Cerebellar nuclear complex (tissue), 1 donor: ENCODE measurements around the gene GOLGA1.

ENCODE experiments used
- DNase-seq, 2 experiments: peaks; one replicate each; lab custom pipeline; 2025; lab: John Stamatoyannopoulos, UW

GOLGA1 gene

GRCh38 chr9:124835026-124835557, 105.8 kb downstream of the GOLGA1 start:
- no peak for DNase-seq

- no peak for DNase-seq
These were observed 106.3 kb downstream of the GOLGA1 start for GRCh38 chr9:124834591-124834990.

- DNase-seq = no peak
These were observed 109.1 kb downstream of the GOLGA1 start for GRCh38 chr9:124831642-124832364.

- DNase-seq = no peak
These were observed 110.3 kb downstream of the GOLGA1 start for GRCh38 chr9:124830593-124830992.

- DNase-seq = no peak
These were observed 111.6 kb downstream of the GOLGA1 start for GRCh38 chr9:124829334-124829669.

- DNase-seq = no peak
These were observed 112.2 kb downstream of the GOLGA1 start for GRCh38 chr9:124828489-124829333.
